HL-60/S4 treated with retinoic acid at 250 ng/mL for 4 days and 3 days (cell line): ENCODE results near the gene NATD1.

ENCODE experiments used
- in situ Hi-C: fragments of 300-500 bp; cut with MboI; formaldehyde crosslinking; loops from 2 replicates; pipeline ENCODE4 v1.7.0; 2022; ENCODE audit warnings: low sequenced_read_pairs

NATD1 gene

GRCh38 chr17:21252796-21253645 lies at the start of gene NATD1:
Gene NATD1 (minus strand): TSS chr17:21253410. CDS start chr17:21253264, 146 bp downstream.
- in situ Hi-C loops: loop anchor here (25.0 kb wide), 1 partner anchor 259 kb away; no protein-coding TSS in a partner anchor

- in situ Hi-C loops: loop anchor here (25.0 kb wide), 1 partner anchor 485 kb away; no protein-coding TSS in a partner anchor
Observed at GRCh38 chr17:21301593-21302550, 48.7 kb upstream of the NATD1 start.

- in situ Hi-C loops: loop anchor here (25.0 kb wide), 1 partner anchor 486 kb away; no protein-coding TSS in a partner anchor
Observed at GRCh38 chr17:21300601-21301571, 47.7 kb upstream of the NATD1 start.

GRCh38 chr17:21299981-21300600 lies 46.9 kb upstream of the NATD1 start:
- in situ Hi-C loops: loop anchor here (25.0 kb wide), 1 partner anchor 487 kb away; no protein-coding TSS in a partner anchor

GRCh38 chr17:21298983-21299519 lies 45.8 kb upstream of the NATD1 start:
- in situ Hi-C loops: no loop called here

- in situ Hi-C loops: no loop called here
Observed at GRCh38 chr17:21298056-21298982, 45.1 kb upstream of the NATD1 start.

- in situ Hi-C loops: no loop called here
Observed at GRCh38 chr17:21297597-21297996, 44.4 kb upstream of the NATD1 start.

- in situ Hi-C loops: no loop called here
Observed at GRCh38 chr17:21297026-21297520, 43.9 kb upstream of the NATD1 start.

GRCh38 chr17:21296097-21297025 lies 43.2 kb upstream of the NATD1 start:
- in situ Hi-C loops: no loop called here

- in situ Hi-C loops: no loop called here
Observed at GRCh38 chr17:21295036-21295952, 42.1 kb upstream of the NATD1 start.

GRCh38 chr17:21294321-21295035 lies 41.3 kb upstream of the NATD1 start:
- in situ Hi-C loops: no loop called here

GRCh38 chr17:21293831-21294210 lies 40.6 kb upstream of the NATD1 start:
- in situ Hi-C loops: no loop called here

- in situ Hi-C loops: no loop called here
Observed at GRCh38 chr17:21292867-21293830, 39.9 kb upstream of the NATD1 start.

- in situ Hi-C loops: no loop called here
Observed at GRCh38 chr17:21291862-21292261, 38.7 kb upstream of the NATD1 start.
